Neural progenitor cell (in vitro differentiated cells): ENCODE results near the gene TRAF4. TPM values are rescaled to one million over a fixed set of nuclear protein-coding genes. Genes with fewer than 3 reads are reported as not detected.
"Not testable (repeated sequence)": the region's sequence is repeated elsewhere in the genome, so short reads cannot be mapped to it uniquely, and the experiment has no call there.

ENCODE experiments used
- DNase-seq: peaks from one replicate; pipeline ENCODE4 v3.0.0-alpha.2; 2016; ENCODE audit warnings: low spot score
- H2AFZ ChIP-seq: fragments of 200-600 bp; sonication (generic); replicated peaks from 2 replicates; pipeline ENCODE4 v1.6.1; 2016; ENCODE audit warnings: antibody characterized with exemption
- H3F3A ChIP-seq: fragments of 200-600 bp; sonication (generic); 2 replicates; pipeline ENCODE4 v1.6.1; 2016; ENCODE audit warnings: antibody characterized with exemption, low read depth
- H3K27ac ChIP-seq: fragments of 200-600 bp; sonication (generic); 2 replicates; pipeline ENCODE4 v1.5.1; 2016; ENCODE audit warnings: mild to moderate bottlenecking
- H3K27me3 ChIP-seq: fragments of 200-600 bp; sonication (generic); 2 replicates; pipeline ENCODE4 v1.6.1; 2016; ENCODE audit warnings: mild to moderate bottlenecking, moderate library complexity
- H3K36me3 ChIP-seq: fragments of 200-600 bp; sonication (generic); 2 replicates; pipeline ENCODE4 v1.5.1; 2016
- H3K4me1 ChIP-seq: fragments of 200-600 bp; sonication (generic); 2 replicates; pipeline ENCODE4 v1.6.1; 2016; ENCODE audit warnings: mixed run types
- H3K4me2 ChIP-seq: fragments of 200-600 bp; sonication (generic); 2 replicates; pipeline ENCODE4 v1.6.1; 2016
- H3K4me3 ChIP-seq: fragments of 200-600 bp; sonication (generic); 2 replicates; pipeline ENCODE4 v1.5.1; 2016
- H3K79me2 ChIP-seq: fragments of 200-600 bp; sonication (generic); 2 replicates; pipeline ENCODE4 v1.6.1; 2016; ENCODE audit warnings: low read depth
- H3K9ac ChIP-seq: fragments of 200-600 bp; sonication (generic); 2 replicates; pipeline ENCODE4 v1.6.1; 2016
- H3K9me3 ChIP-seq: fragments of 200-600 bp; sonication (generic); 2 replicates; pipeline ENCODE4 v1.5.1; 2016; ENCODE audit warnings: low read depth
- H4K20me1 ChIP-seq: fragments of 200-600 bp; sonication (generic); 2 replicates; pipeline ENCODE4 v1.6.1; 2016; ENCODE audit warnings: low read depth
- H3K27ac Mint-ChIP-seq: 3 replicates; pipeline ENCODE4 v1.8.0; 2021; ENCODE audit warnings: mixed read lengths
- H3K27me3 Mint-ChIP-seq: 2 replicates; pipeline ENCODE4 v1.8.0; 2022; ENCODE audit warnings: low read depth, mild to moderate bottlenecking, inconsistent platforms, moderate library complexity, mixed read lengths; ENCODE audit not compliant: insufficient read depth
- H3K36me3 Mint-ChIP-seq: 3 replicates; pipeline ENCODE4 v1.8.0; 2021; ENCODE audit warnings: mixed read lengths
- H3K4me1 Mint-ChIP-seq: 3 replicates; pipeline ENCODE4 v1.8.0; 2021; ENCODE audit warnings: mixed read lengths
- H3K4me3 Mint-ChIP-seq: 3 replicates; pipeline ENCODE4 v1.8.0; 2021; ENCODE audit warnings: mild to moderate bottlenecking, moderate library complexity, mixed read lengths
- H3K9me3 Mint-ChIP-seq: 3 replicates; pipeline ENCODE4 v1.8.0; 2020; ENCODE audit warnings: mixed read lengths
- CTCF ChIP-seq: fragments of 200-600 bp; sonication (generic); IDR thresholded peaks from 2 replicates; pipeline ENCODE4 v1.5.1; 2017; ENCODE audit warnings: antibody characterized with exemption, mild to moderate bottlenecking
- EZH2 ChIP-seq: fragments of 200-600 bp; sonication (generic); IDR thresholded peaks from 2 replicates; pipeline ENCODE4 v1.6.1; 2017; ENCODE audit warnings: antibody characterized with exemption, mild to moderate bottlenecking, moderate library complexity
- EZH2phosphoT487 ChIP-seq: fragments of 200-600 bp; sonication (generic); IDR thresholded peaks from 2 replicates; pipeline ENCODE4 v1.6.1; 2017; ENCODE audit warnings: antibody characterized with exemption
- total RNA-seq: library from RNA; depleted of rRNA; stranded (reverse); fragments of >200 nt; gene quantifications from 2 replicates; pipeline ENCODE4 v1.2.3, GENCODE V29; 2015; ENCODE audit warnings: low replicate concordance

TRAF4 gene
- total RNA-seq, 1 donor from 2014 or later, result 32.2 TPM

GRCh38 chr17:28777178-28777577 is 33.4 kb downstream of the TRAF4 start:
- no peak overlapping the region for H3K4me3 ChIP-seq
- no peaks in the 10 kb centered on the region for H3K36me3 ChIP-seq
- H3K9me3 ChIP-seq, result no peaks in the 10 kb centered on the region
- H3K27ac ChIP-seq, result no peak overlapping the region
- peaks cover 26% of the 10 kb centered on the region for H3K36me3 Mint-ChIP-seq
- H4K20me1 ChIP-seq, result peaks cover 54% of the 10 kb centered on the region
- H3K79me2 ChIP-seq, result peaks cover 90% of the 10 kb centered on the region
- DNase-seq, result no peak
- no peak overlapping the region for H2AFZ ChIP-seq
- H3K4me2 ChIP-seq, result no peak overlapping the region
- no peak overlapping the region for H3K9ac ChIP-seq
- no peaks in the 10 kb centered on the region for H3K4me1 Mint-ChIP-seq
- H3K9me3 Mint-ChIP-seq, result peaks cover 3% of the 10 kb centered on the region
- H3F3A ChIP-seq, result peaks cover 4% of the 10 kb centered on the region
- no peak overlapping the region for H3K27ac Mint-ChIP-seq
- no peaks in the 10 kb centered on the region for H3K4me1 ChIP-seq
- H3K4me3 Mint-ChIP-seq, result no peak overlapping the region
- TF ChIP-seq CTCF (no peak), EZH2phosphoT487 (no peak), EZH2 (no peak)
- H3K27me3 ChIP-seq, result no peaks in the 10 kb centered on the region
- H3K27me3 Mint-ChIP-seq, result no peaks in the 10 kb centered on the region

- H3F3A ChIP-seq, H3K4me3 Mint-ChIP-seq, H3K4me3 ChIP-seq, H3K4me1 ChIP-seq, H3K36me3 ChIP-seq, H3K9ac ChIP-seq, H3K27me3 ChIP-seq, H3K27ac ChIP-seq, H3K27me3 Mint-ChIP-seq, H3K9me3 ChIP-seq, H2AFZ ChIP-seq, DNase-seq, H3K4me1 Mint-ChIP-seq, H3K9me3 Mint-ChIP-seq, H3K4me2 ChIP-seq, H3K27ac Mint-ChIP-seq: not testable (repeated sequence)
- Histone ChIP-seq H4K20me1 (peaks cover 51% of the 10 kb centered on the region), H3K79me2 (peaks cover 88% of the 10 kb centered on the region)
- peaks cover 17% of the 10 kb centered on the region for H3K36me3 Mint-ChIP-seq
These were observed 35.8 kb downstream of the TRAF4 start for GRCh38 chr17:28779601-28780000.

GRCh38 chr17:28783161-28783560 is 39.4 kb downstream of the TRAF4 start:
- DNase-seq, result no peak
- H3K79me2 ChIP-seq, result peaks cover 72% of the 10 kb centered on the region
- Mint-ChIP-seq H3K36me3 (peaks cover 17% of the 10 kb centered on the region), H3K27me3 (no peaks in the 10 kb centered on the region), H3K4me3 (no peak overlapping the region), H3K27ac (no peak overlapping the region), H3K4me1 (no peaks in the 10 kb centered on the region), H3K9me3 (peaks cover 3% of the 10 kb centered on the region)
- no peaks in the 10 kb centered on the region for H3F3A ChIP-seq
- H2AFZ ChIP-seq, result no peak overlapping the region
- no peak for TF ChIP-seq EZH2
- no peak for TF ChIP-seq EZH2phosphoT487
- TF ChIP-seq CTCF, result no peak
- no peak overlapping the region for H3K9ac ChIP-seq
- peaks cover 30% of the 10 kb centered on the region for H4K20me1 ChIP-seq
- no peaks in the 10 kb centered on the region for H3K9me3 ChIP-seq
- no peaks in the 10 kb centered on the region for H3K36me3 ChIP-seq
- H3K4me1 ChIP-seq, result no peaks in the 10 kb centered on the region
- H3K27ac ChIP-seq, result no peak overlapping the region
- H3K27me3 ChIP-seq, result no peaks in the 10 kb centered on the region
- H3K4me2 ChIP-seq, result no peak overlapping the region
- H3K4me3 ChIP-seq, result no peak overlapping the region

- Mint-ChIP-seq H3K4me3 (no peak overlapping the region), H3K4me1 (no peaks in the 10 kb centered on the region), H3K9me3 (no peaks in the 10 kb centered on the region), H3K27ac (no peak overlapping the region), H3K27me3 (no peaks in the 10 kb centered on the region), H3K36me3 (peaks cover 1% of the 10 kb centered on the region)
- no peak overlapping the region for H2AFZ ChIP-seq
- H3K9me3 ChIP-seq, result no peaks in the 10 kb centered on the region
- no peaks in the 10 kb centered on the region for H3K27me3 ChIP-seq
- H4K20me1 ChIP-seq, result peaks cover 35% of the 10 kb centered on the region
- H3K9ac ChIP-seq, result no peak overlapping the region
- H3K4me2 ChIP-seq, result no peak overlapping the region
- no peaks in the 10 kb centered on the region for H3K4me1 ChIP-seq
- H3K36me3 ChIP-seq, result no peaks in the 10 kb centered on the region
- H3K79me2 ChIP-seq, result peaks cover 76% of the 10 kb centered on the region
- no peak overlapping the region for H3K27ac ChIP-seq
- DNase-seq, result no peak
- H3F3A ChIP-seq, result no peaks in the 10 kb centered on the region
- TF ChIP-seq CTCF (no peak), EZH2phosphoT487 (no peak), EZH2 (no peak)
- H3K4me3 ChIP-seq, result no peak overlapping the region
These were observed 44.3 kb downstream of the TRAF4 start for GRCh38 chr17:28788100-28788499.
